Smooth muscle cell (in vitro differentiated cells): Measurements from ENCODE around the gene MSL3B.

Experiments used
- DNase-seq: peaks from one replicate; lab custom pipeline; 2025; ENCODE audit not compliant: unreplicated experiment; lab: John Stamatoyannopoulos, UW
- H2AFZ ChIP-seq: fragments of 200-600 bp; sonication (generic); 2 replicates; pipeline ENCODE4 v1.6.0; 2016; ENCODE audit warnings: antibody characterized with exemption, low read depth, mild to moderate bottlenecking
- H3F3A ChIP-seq: fragments of 200-600 bp; sonication (generic); 2 replicates; pipeline ENCODE4 v1.6.0; 2017; ENCODE audit warnings: antibody characterized with exemption, low read depth
- H3K27ac ChIP-seq: fragments of 200-600 bp; sonication (generic); 2 replicates; pipeline ENCODE4 v1.5.1; 2016; ENCODE audit warnings: low read depth, mild to moderate bottlenecking
- H3K27me3 ChIP-seq: fragments of 200-600 bp; sonication (generic); 2 replicates; pipeline ENCODE4 v1.6.1; 2016; ENCODE audit warnings: low read depth, mild to moderate bottlenecking
- H3K36me3 ChIP-seq: fragments of 200-600 bp; sonication (generic); 2 replicates; pipeline ENCODE4 v1.5.1; 2016; ENCODE audit warnings: low read depth
- H3K4me1 ChIP-seq: fragments of 200-600 bp; sonication (generic); 2 replicates; pipeline ENCODE4 v1.5.1; 2016; ENCODE audit warnings: low read depth
- H3K4me2 ChIP-seq: fragments of 200-600 bp; sonication (generic); 2 replicates; pipeline ENCODE4 v1.6.0; 2016; ENCODE audit warnings: mild to moderate bottlenecking
- H3K4me3 ChIP-seq: fragments of 200-600 bp; sonication (generic); 2 replicates; pipeline ENCODE4 v1.5.1; 2016; ENCODE audit warnings: mild to moderate bottlenecking
- H3K79me2 ChIP-seq: fragments of 200-600 bp; sonication (generic); 2 replicates; pipeline ENCODE4 v1.6.0; 2016; ENCODE audit warnings: low read depth, mild to moderate bottlenecking
- H3K9ac ChIP-seq: fragments of 200-600 bp; sonication (generic); 2 replicates; pipeline ENCODE4 v1.6.0; 2016; ENCODE audit warnings: low read depth
- H3K9me3 ChIP-seq: fragments of 200-600 bp; sonication (generic); replicated peaks from 2 replicates; pipeline ENCODE4 v1.5.1; 2016; ENCODE audit warnings: low read depth
- H4K20me1 ChIP-seq: fragments of 200-600 bp; sonication (generic); 2 replicates; pipeline ENCODE4 v1.6.0; 2016; ENCODE audit warnings: low read depth
- CTCF ChIP-seq: fragments of 200-600 bp; sonication (generic); IDR thresholded peaks from 2 replicates; pipeline ENCODE4 v1.5.1; 2017; ENCODE audit warnings: borderline replicate concordance, mild to moderate bottlenecking, antibody characterized with exemption; ENCODE audit not compliant: insufficient read depth, poor library complexity, severe bottlenecking
- WGBS: methylation state at CpG from one replicate; pipeline ENCODE4 v1.1.7; 2016; ENCODE audit warnings: low lambda C conversion rate; 5-methylcytosine and 5-hydroxymethylcytosine counted together

Gene MSL3B

GRCh38 chr2:233817361-233817911 lies 50.8 kb downstream of the MSL3B start:
- Histone ChIP-seq H3K79me2 (no peaks in the 10 kb centered on the region), H3K4me3 (no peak overlapping the region), H2AFZ (no peak overlapping the region), H3K9ac (no peak overlapping the region), H3K4me2 (no peak overlapping the region), H3K4me1 (no peaks in the 10 kb centered on the region), H3K27me3 (no peaks in the 10 kb centered on the region), H3K27ac (no peak overlapping the region), H3K36me3 (no peaks in the 10 kb centered on the region), H4K20me1 (no peaks in the 10 kb centered on the region), H3F3A (no peaks in the 10 kb centered on the region), H3K9me3 (no peaks in the 10 kb centered on the region)
- no peak for TF ChIP-seq CTCF
- 68% methylated on average over 3 of the region's 3 CpGs for WGBS
- DNase-seq, result no peak

- Histone ChIP-seq H3F3A (no peaks in the 10 kb centered on the region), H3K4me1 (no peaks in the 10 kb centered on the region), H4K20me1 (no peaks in the 10 kb centered on the region), H3K27me3 (no peaks in the 10 kb centered on the region), H2AFZ (no peak overlapping the region), H3K9me3 (no peaks in the 10 kb centered on the region), H3K4me2 (no peak overlapping the region), H3K36me3 (no peaks in the 10 kb centered on the region), H3K79me2 (no peaks in the 10 kb centered on the region), H3K4me3 (no peak overlapping the region), H3K27ac (no peak overlapping the region), H3K9ac (no peak overlapping the region)
- no peak for TF ChIP-seq CTCF
- 52% methylated on average over 4 of the region's 4 CpGs for WGBS
- no peak for DNase-seq
Measured at GRCh38 chr2:233816771-233817170, 51.4 kb downstream of the MSL3B start.

- H3F3A ChIP-seq, result no peaks in the 10 kb centered on the region
- no peaks in the 10 kb centered on the region for H4K20me1 ChIP-seq
- TF ChIP-seq CTCF, result no peak
- WGBS, result 64% methylated on average over 2 of the region's 2 CpGs
- H3K79me2 ChIP-seq, result no peaks in the 10 kb centered on the region
- H3K4me3 ChIP-seq, result no peak overlapping the region
- no peak overlapping the region for H3K4me2 ChIP-seq
- H2AFZ ChIP-seq, result no peak overlapping the region
- no peaks in the 10 kb centered on the region for H3K4me1 ChIP-seq
- no peaks in the 10 kb centered on the region for H3K9me3 ChIP-seq
- H3K36me3 ChIP-seq, result no peaks in the 10 kb centered on the region
- H3K27ac ChIP-seq, result no peak overlapping the region
- DNase-seq, result no peak
- no peaks in the 10 kb centered on the region for H3K27me3 ChIP-seq
- no peak overlapping the region for H3K9ac ChIP-seq
Measured at GRCh38 chr2:233816334-233816733, 51.9 kb downstream of the MSL3B start.

- H3K27me3 ChIP-seq, result no peaks in the 10 kb centered on the region
- no peak overlapping the region for H3K27ac ChIP-seq
Measured at GRCh38 chr2:233815861-233816260, 52.3 kb downstream of the MSL3B start.

More at GRCh38 chr2:233815861-233816260, 52.3 kb downstream of the MSL3B start:
- Histone ChIP-seq H3F3A (no peaks in the 10 kb centered on the region), H3K4me3 (no peak overlapping the region), H3K79me2 (no peaks in the 10 kb centered on the region), H3K4me2 (no peak overlapping the region), H3K36me3 (no peaks in the 10 kb centered on the region), H4K20me1 (no peaks in the 10 kb centered on the region), H3K9ac (no peak overlapping the region), H3K4me1 (no peaks in the 10 kb centered on the region), H3K9me3 (no peaks in the 10 kb centered on the region), H2AFZ (no peak overlapping the region)
- DNase-seq, result no peak
- TF ChIP-seq CTCF, result no peak
- 86% methylated on average over 6 of the region's 6 CpGs for WGBS
